ENCODE data around the gene SYT1.
"Not testable (repeated sequence)": the region's sequence is repeated elsewhere in the genome, so short reads cannot be mapped to it uniquely, and the experiment has no call there.

The SYT1 gene

GRCh38 chr12:79424109-79424721 lies 559.6 kb downstream of the SYT1 start:
- no peak for DNase-seq (ENCODE audit: low read depth in 2 of 2, low spot score in 1 of 2)

- DNase-seq (ENCODE audit: low read depth in 2 of 2, low spot score in 1 of 2): no peak
Observed at GRCh38 chr12:79426121-79426520, 561.5 kb downstream of the SYT1 start.

- DNase-seq (ENCODE audit: low read depth in 2 of 2, low spot score in 1 of 2): not testable (repeated sequence)
Observed at GRCh38 chr12:79426744-79427143, 562.2 kb downstream of the SYT1 start.

GRCh38 chr12:79433465-79434072 lies 569.0 kb downstream of the SYT1 start:
- no peak for DNase-seq (ENCODE audit: low read depth in 2 of 2, low spot score in 1 of 2)

- no peak for DNase-seq (ENCODE audit: low read depth in 2 of 2, low spot score in 1 of 2)
Observed at GRCh38 chr12:79434561-79434960, 570.0 kb downstream of the SYT1 start.

- DNase-seq (ENCODE audit: low read depth in 2 of 2, low spot score in 1 of 2): no peak
Observed at GRCh38 chr12:79435742-79436141, 571.2 kb downstream of the SYT1 start.

GRCh38 chr12:79438480-79439174 lies 574.1 kb downstream of the SYT1 start:
- DNase-seq (ENCODE audit: low read depth in 2 of 2, low spot score in 1 of 2): no peak

GRCh38 chr12:79439175-79439825 lies 574.7 kb downstream of the SYT1 start:
- DNase-seq (ENCODE audit: low read depth in 2 of 2, low spot score in 1 of 2): no peak

- no peak for DNase-seq (ENCODE audit: low read depth in 2 of 2, low spot score in 1 of 2)
Observed at GRCh38 chr12:79441534-79441933, 577.0 kb downstream of the SYT1 start.

GRCh38 chr12:79442396-79442795 lies 577.8 kb downstream of the SYT1 start:
- no peak for DNase-seq (ENCODE audit: low read depth in 2 of 2, low spot score in 1 of 2)

- DNase-seq (ENCODE audit: low read depth in 2 of 2, low spot score in 1 of 2): no peak
Observed at GRCh38 chr12:79444089-79444488, 579.5 kb downstream of the SYT1 start.

GRCh38 chr12:79448816-79449215 lies 584.2 kb downstream of the SYT1 start:
- DNase-seq (ENCODE audit: low read depth in 2 of 2, low spot score in 1 of 2): no peak

GRCh38 chr12:79451365-79451764 lies 586.8 kb downstream of the SYT1 start:
- DNase-seq (ENCODE audit: low read depth in 2 of 2, low spot score in 1 of 2): no peak

GRCh38 chr12:79451978-79452377 lies 587.4 kb downstream of the SYT1 start:
- DNase-seq (ENCODE audit: low read depth in 2 of 2, low spot score in 1 of 2): no peak

- DNase-seq (ENCODE audit: low read depth in 2 of 2, low spot score in 1 of 2): no peak
Observed at GRCh38 chr12:79452906-79453305, 588.3 kb downstream of the SYT1 start.

GRCh38 chr12:79453820-79454219 lies 589.2 kb downstream of the SYT1 start:
- no peak for DNase-seq (ENCODE audit: low read depth in 2 of 2, low spot score in 1 of 2)

- no peak for DNase-seq (ENCODE audit: low read depth in 2 of 2, low spot score in 1 of 2)
Observed at GRCh38 chr12:79454338-79454843, 589.8 kb downstream of the SYT1 start.

GRCh38 chr12:79455286-79455685 lies 590.7 kb downstream of the SYT1 start:
- no peak for DNase-seq (ENCODE audit: low read depth in 2 of 2, low spot score in 1 of 2)

- no peak for DNase-seq (ENCODE audit: low read depth in 2 of 2, low spot score in 1 of 2)
Observed at GRCh38 chr12:79482323-79482722, 617.7 kb downstream of the SYT1 start.

GRCh38 chr12:79482921-79483320 lies 618.3 kb downstream of the SYT1 start:
- no peak for DNase-seq (ENCODE audit: low read depth in 2 of 2, low spot score in 1 of 2)

GRCh38 chr12:79486154-79486553 lies 621.6 kb downstream of the SYT1 start:
- no peak for DNase-seq (ENCODE audit: low read depth in 2 of 2, low spot score in 1 of 2)

All from stimulated activated CD8-positive, alpha-beta memory T cell treated with anti-CD3 and anti-CD28 coated beads, Interleukin-4, amount 100 ng/mL, for 4 hours (primary cell).